ENCODE data around the gene TNFRSF11A.

- TF ChIP-seq CTCF (IDR thresholded peaks at IDR 0.05; ENCODE audit: insufficient read depth, low read depth, low read length) (no peak), EZH2 (IDR thresholded peaks at IDR 0.05; ENCODE audit: insufficient read depth, low read length) (no peak)
These were observed 39.8 kb upstream of the TNFRSF11A start for GRCh38 chr18:62285281-62285680.

Data from astrocyte (in vitro differentiated cells and primary cell).